Hepatic stellate cell (primary cell): ENCODE results near the gene CBFA2T3.

Experiments
- DNase-seq: peaks from one replicate; pipeline ENCODE4 v3.0.0; 2011; ENCODE audit warnings: low spot score

The CBFA2T3 gene

DNA sequence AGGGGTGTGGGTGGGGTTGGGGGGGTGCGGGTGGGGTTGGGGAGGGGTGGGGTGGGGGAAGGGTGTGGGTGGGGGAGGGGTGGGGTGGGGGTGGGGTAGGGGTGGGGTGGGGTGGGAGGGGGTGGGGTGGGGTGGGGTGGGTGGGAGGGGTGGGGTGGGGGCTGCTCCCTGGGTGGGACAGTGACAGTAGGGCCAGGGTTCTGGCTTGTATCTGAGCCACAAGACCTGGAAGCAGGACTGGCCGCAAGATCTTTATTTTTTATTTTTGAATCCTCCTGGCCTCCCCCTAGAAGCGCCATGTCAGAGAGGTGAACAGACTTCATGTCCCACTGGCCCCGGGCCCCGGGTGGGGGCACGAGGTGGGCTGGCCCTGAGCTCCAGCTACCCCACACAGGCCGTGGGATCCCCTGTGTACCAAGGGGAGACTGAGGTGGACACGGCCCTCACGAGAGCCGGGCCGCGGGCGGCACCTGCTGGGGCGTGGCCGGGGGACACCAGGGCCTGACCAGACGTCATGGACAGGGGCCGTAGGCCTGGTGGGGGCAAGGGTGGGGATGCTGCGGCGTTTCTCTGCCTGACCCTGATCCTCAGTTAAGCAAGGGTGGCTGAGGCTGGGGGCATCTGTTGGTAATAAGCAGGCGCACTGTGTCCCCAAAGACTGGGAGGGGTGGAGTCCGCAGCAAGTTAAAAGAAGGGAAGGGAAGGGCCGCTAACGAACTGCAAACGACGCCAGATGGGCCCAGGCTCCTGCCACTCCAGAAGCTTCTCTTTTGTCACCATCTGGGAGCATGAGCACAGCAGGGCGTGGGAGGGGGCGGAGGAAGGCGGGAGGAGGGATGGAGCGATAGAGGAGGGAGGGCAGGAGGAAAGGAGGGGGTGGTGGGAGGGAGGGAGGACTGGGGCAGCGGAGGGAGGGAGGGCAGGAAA is 88.3 kb downstream of the CBFA2T3 start:
- DNase-seq: no peak

DNA sequence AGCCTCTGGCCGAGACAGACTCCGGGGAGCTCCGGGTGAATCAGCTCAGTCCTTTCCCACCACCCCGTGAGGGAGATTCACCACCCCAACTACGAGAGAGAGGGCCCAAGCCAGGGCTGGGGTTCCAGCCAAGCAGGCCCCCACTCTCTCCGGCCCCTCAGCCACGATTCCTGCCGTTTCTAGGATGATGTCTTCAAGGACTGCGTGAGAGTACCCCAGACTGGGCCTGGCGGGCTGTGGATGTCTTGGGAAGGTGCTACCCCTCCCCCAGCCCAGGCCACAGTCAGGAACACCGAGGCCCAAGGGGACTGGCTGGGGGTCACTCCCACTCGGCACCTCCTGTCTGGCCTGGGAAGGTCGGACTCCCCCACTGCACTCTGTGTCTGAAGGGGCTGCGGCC is 89.0 kb downstream of the CBFA2T3 start:
- DNase-seq: no peak

- peak; percentile 45 for DNase-seq
These were observed 90.0 kb downstream of the CBFA2T3 start for GRCh38 chr16:88886845-88887521.

DNA sequence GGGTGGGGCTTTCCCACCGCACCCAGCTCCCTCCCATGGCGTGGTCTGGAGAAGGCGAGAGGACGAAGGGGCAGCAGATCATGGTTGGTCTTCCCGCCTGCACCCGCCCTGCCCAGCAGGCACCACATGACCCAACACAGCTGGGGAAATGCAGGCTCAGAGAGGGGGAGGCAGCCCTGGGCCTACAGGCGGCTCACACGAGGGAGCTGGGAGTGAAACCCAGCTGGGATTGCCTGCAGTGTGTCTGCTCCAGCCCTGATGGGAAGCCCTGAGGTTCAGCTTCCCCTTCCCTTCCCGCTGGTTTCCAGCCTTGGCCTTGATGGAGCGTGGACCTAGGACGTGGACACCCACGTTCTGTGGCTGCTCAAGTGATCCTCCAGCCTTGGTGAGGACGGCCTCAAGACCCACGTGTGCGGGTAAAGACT is 90.6 kb downstream of the CBFA2T3 start:
- no peak for DNase-seq

DNA sequence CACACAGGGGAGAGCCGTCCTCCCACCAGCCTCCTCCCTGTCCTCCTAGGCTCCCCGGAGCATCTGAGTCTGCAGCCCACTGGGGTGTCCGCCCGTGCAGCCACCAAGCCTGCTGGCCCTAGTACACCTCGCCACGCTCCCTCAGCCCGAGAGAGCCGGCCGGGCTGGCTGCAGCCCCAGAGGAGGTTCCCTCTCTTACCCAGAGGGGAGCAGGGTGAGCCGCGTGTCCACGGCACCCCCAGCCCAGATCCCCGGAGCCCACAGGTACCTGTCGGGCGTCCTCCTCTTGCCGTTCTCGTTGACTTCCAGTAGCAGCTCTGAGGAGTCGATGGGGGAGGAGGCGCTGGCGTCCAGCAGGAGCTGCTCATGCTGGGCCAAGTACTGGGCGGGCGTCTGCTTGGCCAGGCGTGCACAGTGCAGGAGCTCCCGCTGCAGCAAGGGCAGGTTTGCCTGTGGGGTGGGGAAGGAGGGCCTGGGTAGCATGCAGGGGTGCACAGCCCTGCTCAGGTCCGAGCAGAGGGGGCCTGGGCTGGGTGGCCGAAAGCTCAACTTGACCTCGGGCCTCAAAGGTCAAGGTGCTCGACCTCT is 91.2 kb downstream of the CBFA2T3 start:
- DNase-seq: no peak

DNA sequence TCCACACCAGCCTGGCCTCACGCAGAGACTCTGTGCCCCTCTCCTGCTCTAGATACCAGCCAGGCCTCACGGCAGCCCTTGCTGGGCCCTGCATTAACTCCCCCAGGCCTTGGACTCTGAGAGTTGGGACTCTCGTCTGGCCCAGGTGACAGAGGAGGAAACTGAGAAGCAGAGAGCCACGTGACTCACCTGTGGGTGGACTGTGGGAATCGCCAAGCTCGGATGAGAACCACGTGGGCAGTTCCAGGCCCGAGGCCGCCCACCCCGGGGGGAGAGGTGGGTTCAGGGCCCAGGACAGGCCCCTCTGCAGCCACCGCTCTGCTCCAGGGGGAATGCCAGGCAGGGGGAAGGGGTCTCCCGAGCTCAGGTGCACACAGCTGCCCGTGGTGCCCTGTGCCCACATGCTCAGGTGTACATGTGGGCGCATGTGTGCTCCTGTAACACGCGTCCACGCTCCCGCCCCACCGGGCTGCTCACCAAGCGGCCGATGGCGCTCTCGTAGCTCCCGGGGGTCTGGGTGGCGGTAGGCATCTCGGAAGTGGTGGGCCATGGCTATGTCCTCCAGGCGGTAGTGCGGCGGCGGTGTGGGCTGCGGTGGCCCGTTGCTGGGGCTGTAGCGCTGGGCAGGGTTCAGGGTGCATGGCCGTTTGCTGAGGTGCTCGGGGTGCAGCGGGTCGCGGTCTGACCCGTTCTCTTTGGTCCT is 92.3 kb downstream of the CBFA2T3 start:
- no peak for DNase-seq

DNA sequence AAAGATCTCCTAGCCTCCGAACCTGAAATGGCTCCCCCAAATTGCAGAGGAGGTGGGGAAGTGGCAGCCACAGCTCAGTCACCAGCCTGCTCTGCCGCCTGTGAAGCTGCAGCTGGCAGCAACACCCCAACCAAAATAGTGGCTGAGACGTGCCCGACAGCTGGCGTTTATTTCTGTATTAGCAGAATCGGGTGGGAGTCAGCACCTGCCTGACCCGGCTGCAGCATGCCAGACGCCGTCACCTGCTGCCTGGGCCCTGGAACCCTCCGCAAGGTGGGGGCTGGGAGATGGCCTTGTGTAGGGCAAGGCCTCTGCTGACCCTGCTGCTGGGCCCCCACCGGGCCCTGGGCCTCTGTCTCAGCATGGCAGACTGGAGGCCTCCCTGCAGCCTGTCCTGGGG is 93.1 kb downstream of the CBFA2T3 start:
- no peak for DNase-seq

- no peak for DNase-seq
These were observed 93.7 kb downstream of the CBFA2T3 start for GRCh38 chr16:88883117-88883895.

GRCh38 chr16:88882358-88883030 is 94.5 kb downstream of the CBFA2T3 start:
- no peak for DNase-seq

DNA sequence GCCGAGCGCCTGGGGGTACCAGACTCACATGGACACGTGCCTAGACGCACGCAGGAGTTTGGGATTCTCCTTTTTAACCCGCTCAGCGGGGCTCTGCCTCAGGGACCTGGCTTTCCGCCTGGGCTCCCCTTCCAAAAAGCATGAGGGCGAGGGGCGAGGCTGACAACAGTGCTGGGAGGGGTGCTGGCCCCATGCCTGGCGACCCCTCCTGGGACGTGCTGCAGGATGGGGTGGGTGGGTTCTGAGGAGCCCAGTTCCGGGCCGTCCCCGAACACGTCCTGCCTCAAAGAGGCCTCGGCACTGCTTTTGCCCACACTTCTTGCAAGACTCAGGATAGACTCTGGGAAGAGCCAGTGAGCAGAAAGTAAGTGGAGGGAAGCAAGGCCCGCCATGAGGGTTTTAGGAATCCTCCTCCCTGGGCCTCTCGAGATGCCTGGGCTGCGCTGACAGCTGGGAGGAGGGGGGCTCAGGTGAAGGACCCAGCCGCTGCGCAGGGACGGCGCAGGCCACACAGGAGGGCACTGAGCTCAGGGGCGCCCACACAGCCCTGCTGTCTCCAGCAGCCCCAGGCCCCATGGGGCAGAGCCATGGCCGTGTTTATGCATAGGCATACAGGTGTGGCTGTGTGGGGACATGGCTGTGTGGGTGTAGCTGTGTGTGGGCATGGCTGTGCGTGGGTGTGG is 95.2 kb downstream of the CBFA2T3 start:
- DNase-seq: no peak

GRCh38 chr16:88881007-88881615 is 95.9 kb downstream of the CBFA2T3 start:
- no peak for DNase-seq

DNA sequence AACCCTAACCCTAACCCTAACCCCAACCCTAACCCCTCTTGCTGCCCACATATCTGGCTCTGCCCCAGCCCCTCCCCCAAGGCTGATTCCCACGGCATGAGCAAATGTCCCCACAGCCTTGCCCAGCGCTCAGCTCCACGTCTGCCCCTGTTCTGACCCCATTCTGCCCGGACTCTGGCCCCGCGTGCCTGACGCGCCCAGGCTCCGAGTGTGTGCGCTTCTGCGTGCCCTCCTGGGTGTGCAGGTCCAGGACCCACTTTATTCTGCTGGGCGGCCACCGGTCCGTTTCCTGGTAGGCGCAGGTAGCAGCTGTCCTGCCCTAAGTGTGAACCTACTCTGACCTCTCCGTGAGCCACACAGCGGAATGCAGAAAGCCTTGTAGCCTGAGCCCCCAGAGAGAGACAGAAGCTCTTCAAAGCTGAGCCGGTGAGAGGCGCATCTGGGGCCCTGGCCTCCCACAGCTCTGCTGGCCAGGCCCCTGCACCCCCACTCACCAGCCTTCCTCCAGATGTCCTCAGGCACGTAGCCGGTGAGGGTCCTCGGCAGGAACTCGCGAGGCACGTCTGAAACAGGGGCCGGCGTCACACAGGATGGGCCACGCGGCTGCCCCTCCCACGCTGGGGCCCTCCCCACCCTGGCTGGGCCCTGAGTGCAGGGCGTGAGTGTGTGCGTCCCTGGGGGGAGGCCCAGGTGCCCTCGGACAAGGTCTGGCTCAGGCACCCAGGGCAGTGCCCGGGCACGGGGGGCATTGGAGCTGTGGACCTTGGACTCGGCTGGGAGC is 96.6 kb downstream of the CBFA2T3 start:
- no peak for DNase-seq

DNA sequence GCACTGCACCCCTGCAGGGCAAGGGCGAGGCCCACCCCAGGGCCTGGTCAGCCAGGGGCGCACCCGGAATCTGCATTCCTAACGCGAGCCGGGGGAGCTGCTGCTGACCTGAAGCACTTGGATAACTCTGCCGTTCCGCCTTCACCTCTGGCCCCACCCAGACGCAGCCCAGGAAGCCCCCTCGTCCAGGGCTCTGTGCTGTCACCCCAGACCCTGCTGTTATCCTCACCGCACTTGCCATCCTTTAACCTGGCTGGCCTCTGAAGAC is 97.3 kb downstream of the CBFA2T3 start:
- DNase-seq: no peak

DNA sequence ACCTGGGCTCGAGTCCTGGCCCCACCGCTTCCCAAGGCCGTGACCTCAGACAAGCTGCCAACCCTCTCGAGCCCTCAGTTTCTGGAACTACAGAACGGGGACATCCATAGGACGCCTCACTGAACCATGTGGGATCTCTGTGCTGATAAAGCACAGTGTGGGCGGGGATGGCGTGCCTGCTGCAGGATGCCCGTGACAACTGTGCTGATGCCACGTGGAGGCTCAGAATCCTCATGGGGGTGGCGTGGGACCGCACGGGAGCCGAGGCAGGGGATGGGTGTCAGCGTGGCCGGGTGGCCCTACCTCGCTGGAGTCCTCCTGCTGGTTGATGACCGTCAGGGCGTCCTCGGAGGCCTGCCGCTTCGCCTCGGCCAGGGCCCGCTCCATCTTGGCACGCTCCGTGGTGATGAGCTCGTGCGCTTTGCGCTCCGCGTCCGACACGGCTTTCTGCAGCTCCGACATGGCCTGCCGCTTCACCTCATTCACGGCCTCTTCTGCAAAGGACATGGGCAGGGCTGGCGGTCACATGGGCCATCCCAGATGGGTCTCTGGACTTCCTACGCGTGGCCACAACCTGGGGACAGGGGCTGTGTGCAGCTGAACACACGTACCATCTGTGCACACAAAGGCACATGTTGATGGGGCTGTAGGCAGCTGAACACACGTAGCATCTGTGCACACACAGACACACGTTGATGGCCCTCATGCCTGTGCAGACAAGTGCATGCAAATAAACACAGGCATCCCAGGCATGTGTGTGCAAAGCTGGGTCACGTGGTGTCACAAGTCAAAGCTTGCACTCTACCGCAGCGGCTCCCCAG is 97.8 kb downstream of the CBFA2T3 start:
- no peak for DNase-seq

DNA sequence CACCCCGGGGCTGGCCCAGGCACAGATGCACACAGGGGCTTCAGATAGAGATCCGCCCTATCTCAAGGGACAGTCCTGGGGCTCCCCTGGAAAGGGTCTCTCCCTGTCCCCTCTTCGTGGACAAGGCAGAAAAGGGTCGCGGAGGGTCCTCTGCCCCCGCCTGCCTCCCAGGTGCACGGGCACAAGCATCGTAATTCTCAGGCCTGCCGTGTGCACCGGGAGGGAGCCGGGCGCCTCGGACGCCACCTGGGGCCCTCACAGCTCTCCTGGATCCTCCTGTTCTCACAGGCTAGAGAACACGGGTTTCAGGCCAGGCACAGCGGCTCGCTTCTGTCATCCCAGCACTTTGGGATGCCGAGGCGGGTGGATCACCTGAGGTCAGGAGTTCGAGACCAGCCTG is 98.7 kb downstream of the CBFA2T3 start:
- no peak for DNase-seq

- no peak for DNase-seq
These were observed 99.3 kb downstream of the CBFA2T3 start for GRCh38 chr16:88877564-88878289.

DNA sequence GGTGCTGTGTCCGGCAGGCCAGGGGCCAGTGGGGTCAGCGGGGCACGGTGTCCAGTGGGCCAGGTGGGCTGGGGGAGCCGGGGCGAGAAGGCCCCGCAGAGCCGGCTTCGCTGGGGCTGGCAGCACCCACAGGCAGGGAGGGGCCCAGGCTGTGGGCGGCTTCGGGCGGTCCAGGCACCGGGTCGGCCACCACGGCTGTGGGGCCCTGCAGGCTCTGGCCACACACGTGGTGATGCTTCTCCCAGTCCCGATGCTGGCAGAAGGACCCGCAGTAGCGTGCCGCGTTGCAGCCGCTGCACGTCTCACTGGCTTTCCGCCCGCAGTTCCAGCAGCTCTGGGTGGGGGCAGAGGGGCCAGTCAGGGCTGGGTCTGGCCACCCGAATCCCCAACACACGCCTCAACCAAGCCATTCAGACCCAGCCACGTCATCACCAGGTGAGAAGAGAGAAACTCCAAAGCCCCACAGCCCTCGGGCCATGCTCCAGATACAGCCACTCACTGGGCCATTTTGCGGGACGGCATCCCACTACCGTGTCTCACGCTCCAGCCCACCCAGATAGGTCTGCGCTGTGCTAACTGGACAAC is 100.0 kb downstream of the CBFA2T3 start:
- no peak for DNase-seq
